NCI-H2107 treated with DMSO at 0.1 percent for 48 hours (cell line): ENCODE data around the gene GALNT17.
A peak's percentile ranks its signal among the peaks of the same experiment; 100 is the strongest.
"Not testable (repeated sequence)": the region's sequence is repeated elsewhere in the genome, so short reads cannot be mapped to it uniquely, and the experiment has no call there.

Experiments
- DNase-seq: peaks from one replicate; lab custom pipeline; 2025; ENCODE audit not compliant: unreplicated experiment; lab: John Stamatoyannopoulos, UW

Gene GALNT17

GRCh38 chr7:71229699-71230098 is 97.8 kb downstream of the GALNT17 start:
- DNase-seq: no peak

- DNase-seq: peak; percentile 19
These were observed 103.3 kb downstream of the GALNT17 start for GRCh38 chr7:71235253-71235652.

- DNase-seq: peak; percentile 56
These were observed 104.5 kb downstream of the GALNT17 start for GRCh38 chr7:71236230-71237105.

DNA sequence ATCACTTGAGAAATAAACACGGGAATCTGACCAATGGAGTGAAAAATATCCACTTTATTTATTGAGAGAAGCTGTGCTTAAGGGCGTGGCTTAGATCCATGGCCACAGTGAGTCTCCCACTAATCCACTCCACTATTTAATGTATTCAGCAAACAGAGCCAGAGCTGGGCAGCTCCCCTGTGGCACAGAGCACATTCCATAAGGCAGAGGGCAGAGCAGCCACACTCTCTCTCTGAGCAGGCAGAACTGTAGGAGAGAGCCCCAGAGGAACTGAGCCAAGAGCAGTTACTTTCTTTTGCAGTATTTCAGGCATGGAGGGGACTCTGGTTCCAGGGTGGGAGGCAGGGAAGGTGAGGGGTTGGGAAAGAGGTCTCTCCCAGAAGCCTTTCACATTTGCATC is 106.0 kb downstream of the GALNT17 start:
- DNase-seq: no peak

GRCh38 chr7:71238581-71239295 is 106.8 kb downstream of the GALNT17 start:
- DNase-seq: no peak

- DNase-seq: no peak
These were observed 107.8 kb downstream of the GALNT17 start for GRCh38 chr7:71239586-71240268.

GRCh38 chr7:71243736-71244410 is 111.9 kb downstream of the GALNT17 start:
- no peak for DNase-seq

DNA sequence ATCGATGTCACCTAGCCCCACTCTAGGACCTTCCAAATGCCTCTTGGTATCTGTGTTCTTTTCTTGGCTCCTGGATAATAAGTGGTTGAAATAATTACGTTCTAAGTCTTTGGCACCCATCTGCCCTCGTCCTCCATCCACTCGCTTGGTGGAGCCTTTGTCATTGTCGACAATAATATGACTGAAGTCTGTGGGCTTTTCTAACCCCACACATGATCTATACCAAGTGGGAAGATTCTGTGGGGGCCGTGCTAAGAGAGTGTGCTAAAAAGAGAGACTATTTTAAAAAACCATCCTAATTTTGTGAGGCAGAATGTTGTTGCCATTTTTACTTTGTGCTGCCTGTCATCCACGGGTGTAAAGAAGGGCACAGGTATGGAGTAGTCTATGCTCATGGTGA is 113.1 kb downstream of the GALNT17 start:
- DNase-seq: no peak

GRCh38 chr7:71251706-71252105 is 119.8 kb downstream of the GALNT17 start:
- DNase-seq: no peak

GRCh38 chr7:71254751-71255150 is 122.8 kb downstream of the GALNT17 start:
- DNase-seq: no peak

DNA sequence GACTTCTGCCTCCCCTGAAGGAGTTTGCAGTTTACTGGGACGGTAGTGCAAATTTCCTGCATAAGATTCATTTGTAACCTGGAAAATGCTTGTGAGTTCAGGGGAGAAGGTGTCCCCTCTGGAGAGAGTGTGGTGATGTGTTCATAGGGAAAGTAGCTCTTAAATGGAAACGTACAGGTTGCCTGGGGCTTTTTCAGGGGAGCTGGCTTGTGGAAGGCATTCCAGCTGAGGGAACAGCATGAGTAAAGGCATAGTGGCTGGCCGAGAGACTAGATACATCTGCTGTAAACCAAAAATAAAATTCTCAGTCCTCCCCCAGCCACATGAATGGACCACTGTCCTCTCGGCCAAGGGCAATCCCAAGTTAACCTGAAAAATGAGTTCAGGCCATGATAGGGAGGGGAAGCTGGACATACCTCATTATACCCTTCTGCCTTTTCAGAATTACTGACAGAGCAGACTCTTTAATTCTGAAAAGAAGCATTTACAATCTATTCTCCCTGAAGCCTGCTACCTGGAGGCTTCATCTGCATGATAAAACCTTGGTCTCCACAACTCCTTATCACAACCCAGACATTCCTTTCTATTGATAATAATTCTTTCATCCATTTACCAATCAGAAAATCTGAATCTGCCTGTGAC is 123.7 kb downstream of the GALNT17 start:
- no peak for DNase-seq

DNA sequence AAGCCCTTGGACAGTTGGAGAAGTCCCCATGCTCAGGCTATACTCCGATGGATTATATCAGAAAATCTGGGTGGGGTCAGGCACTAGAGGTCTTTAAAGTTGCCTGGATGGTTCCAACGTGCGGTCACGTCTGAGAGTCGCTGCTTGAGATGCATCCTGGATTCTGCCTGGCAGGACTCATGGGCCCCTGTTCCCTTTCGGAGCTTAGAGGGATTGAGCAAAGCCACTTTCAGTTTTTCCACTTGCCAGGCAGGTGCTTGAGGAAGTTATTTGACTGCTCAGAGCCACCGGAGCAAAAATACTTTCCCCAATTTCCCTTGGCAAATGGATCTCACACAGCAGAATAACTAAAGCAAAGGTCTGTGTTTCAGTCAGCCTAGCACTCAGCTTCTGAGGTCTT is 129.1 kb downstream of the GALNT17 start:
- no peak for DNase-seq

- not testable (repeated sequence) for DNase-seq
These were observed 130.9 kb downstream of the GALNT17 start for GRCh38 chr7:71262834-71263233.

GRCh38 chr7:71264005-71264404 is 132.1 kb downstream of the GALNT17 start:
- no peak for DNase-seq

- DNase-seq: no peak
These were observed 135.0 kb downstream of the GALNT17 start for GRCh38 chr7:71266912-71267311.

DNA sequence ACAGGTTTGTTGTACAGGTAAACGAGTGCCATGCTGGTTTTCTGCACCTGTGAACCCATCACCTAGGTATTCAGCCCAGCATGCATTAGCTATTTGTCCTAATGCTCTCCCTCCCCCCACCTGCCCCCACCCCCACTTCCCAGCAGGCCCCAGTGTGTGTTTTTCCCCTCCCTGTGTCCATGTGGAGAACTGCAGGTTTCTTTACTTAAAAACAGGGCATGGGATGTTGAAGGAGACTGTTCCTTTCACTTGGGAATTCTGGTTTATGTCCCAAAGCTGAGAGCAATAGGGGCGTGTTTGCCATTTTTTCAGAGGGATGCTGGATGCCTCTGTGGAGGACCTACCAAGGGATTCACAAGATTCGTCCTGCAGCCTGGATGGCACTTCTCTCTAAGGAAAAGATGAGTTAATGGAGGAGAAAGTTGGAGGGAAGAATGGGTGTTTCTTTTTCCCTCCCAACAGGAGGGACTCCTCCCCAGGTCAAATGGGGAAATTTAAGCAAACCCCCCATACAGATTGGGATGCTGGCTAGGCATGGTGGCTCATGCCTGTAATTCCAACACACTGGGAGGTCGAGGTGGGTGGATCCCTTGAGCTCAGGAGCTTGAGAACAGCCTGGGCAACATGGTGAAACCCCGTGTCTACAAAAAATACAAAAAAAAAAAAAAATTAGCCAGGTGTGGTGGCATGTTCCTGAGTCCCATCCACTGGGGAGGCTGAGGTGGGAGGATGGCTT is 136.0 kb downstream of the GALNT17 start:
- DNase-seq: no peak

GRCh38 chr7:71270558-71270957 is 138.6 kb downstream of the GALNT17 start:
- peak; percentile 5 for DNase-seq

GRCh38 chr7:71271203-71271602 is 139.3 kb downstream of the GALNT17 start:
- no peak for DNase-seq

DNA sequence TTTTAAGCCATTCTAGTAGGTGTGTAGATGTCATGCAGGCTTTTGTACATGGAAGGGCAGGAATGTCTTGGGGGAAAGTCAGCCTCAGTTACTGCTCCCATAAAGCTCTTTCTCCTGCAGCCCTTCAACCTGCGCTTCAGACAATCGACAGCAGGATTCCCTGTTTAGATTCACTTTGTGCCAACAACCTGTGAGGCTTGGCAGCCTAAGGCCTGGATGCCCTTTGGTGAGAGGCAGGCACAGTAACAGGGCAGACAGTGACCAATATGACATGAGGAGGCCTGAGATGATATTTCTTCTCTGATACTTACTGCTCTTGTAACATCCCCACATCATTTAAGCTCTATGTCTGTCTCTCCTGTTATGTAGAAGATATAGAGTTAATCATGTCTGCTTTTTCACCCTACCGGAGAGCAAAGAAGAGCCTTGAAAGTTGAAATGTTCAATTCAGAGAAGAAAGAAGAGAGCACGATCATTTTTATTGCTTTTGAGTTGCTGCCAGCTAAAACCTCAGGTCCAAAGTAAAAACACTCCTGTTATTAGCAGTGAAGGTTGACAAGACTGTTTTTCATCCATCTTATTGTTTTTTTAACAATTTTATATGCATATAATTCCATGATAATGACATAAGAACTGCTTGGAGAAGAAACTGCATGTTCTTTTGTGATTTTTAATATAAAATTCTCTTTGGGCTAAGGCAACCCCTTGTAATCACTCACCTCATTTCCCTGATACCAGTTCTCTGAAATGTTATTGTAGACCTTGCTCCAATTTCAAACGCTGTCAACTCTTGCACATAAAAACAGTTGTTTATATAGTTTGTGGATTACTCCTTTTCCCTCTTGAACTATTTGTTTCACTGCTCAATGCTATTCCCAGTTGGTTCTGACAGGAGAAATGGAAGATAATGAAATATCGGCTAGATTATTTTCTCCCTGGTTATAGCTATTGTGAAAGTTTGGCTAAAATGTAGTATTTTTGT is 140.9 kb downstream of the GALNT17 start:
- DNase-seq: no peak
